Right lobe of liver (tissue), 4 donors: ENCODE data around the gene PSMB2.

Experiments used
- POLR2A ChIP-seq: fragments of 450-650 bp; IDR thresholded peaks from one replicate; pipeline ENCODE4 v1.6.1; 2017; ENCODE audit warnings: antibody characterized with exemption, mild to moderate bottlenecking
- TF ChIP-seq, protein P1 (sequence below), 4 donors: fragments of 200-600 bp in 3 of 4; fragments of 450-650 bp in 1 of 4; IDR thresholded peaks; one replicate each; pipeline versions ENCODE4 v1.5.1 to v1.8.0; 2016 to 2022; ENCODE audit warnings: antibody characterized with exemption in 4 of 4, mild to moderate bottlenecking in 2 of 4
- donor health status: DM: no; HTN: no; CAD: no.
- donor health status: DM: no; HTN: no; CAD: no.
- donor health status: DM: no; HTN: yes; CAD: no.

DNA sequence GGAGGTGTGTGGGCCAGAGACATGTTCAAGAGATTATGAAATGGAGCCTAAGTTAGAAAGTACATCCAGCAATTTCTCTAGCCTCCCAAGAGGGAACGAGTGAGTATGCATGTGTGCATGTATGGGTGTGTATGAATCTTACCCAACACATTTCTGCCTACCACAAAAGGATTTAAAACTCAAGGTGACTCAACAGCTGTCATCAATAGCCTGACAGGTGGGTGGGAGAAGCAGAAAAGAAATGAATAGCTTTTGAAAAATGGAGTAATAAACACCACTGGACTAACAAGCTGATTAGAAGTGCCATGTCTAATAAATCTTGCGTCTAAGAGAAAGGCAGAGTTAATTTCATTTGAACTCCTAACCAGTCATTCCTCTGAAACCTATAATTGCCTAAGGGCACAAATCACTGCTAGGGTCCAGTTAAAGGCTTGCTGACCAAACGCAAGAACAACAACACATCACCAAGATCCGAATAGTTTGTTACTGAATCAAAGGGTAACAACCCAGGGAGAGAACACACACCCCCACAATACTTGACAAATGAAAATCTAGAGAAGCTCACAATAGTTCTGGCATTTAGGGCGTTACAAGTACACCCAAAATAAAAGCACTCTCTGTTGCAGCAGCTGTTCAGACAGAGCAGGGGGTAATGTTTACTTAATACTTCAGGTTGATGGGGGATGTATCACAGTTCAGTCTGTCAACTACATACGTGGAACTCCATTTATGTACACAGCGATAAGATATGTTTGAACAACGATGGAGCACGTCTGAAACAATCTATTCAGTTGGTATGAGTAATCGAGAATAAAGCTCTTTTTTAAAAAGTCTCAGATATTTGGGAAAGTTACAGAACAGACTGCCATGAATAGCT, 85.5 kb downstream of the PSMB2 start:
- TF ChIP-seq, protein P1, sequence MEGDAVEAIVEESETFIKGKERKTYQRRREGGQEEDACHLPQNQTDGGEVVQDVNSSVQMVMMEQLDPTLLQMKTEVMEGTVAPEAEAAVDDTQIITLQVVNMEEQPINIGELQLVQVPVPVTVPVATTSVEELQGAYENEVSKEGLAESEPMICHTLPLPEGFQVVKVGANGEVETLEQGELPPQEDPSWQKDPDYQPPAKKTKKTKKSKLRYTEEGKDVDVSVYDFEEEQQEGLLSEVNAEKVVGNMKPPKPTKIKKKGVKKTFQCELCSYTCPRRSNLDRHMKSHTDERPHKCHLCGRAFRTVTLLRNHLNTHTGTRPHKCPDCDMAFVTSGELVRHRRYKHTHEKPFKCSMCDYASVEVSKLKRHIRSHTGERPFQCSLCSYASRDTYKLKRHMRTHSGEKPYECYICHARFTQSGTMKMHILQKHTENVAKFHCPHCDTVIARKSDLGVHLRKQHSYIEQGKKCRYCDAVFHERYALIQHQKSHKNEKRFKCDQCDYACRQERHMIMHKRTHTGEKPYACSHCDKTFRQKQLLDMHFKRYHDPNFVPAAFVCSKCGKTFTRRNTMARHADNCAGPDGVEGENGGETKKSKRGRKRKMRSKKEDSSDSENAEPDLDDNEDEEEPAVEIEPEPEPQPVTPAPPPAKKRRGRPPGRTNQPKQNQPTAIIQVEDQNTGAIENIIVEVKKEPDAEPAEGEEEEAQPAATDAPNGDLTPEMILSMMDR (IDR thresholded peaks at IDR 0.05): no peak
- peak; percentile 25 for TF ChIP-seq POLR2A
